Ovary (tissue), 3 donors: Measurements from ENCODE around the gene DCTN2.

ENCODE experiments used
- POLR2A ChIP-seq: fragments of 450-650 bp; IDR thresholded peaks from one replicate; pipeline ENCODE4 v1.6.1; 2017; ENCODE audit warnings: antibody characterized with exemption, mild to moderate bottlenecking, moderate library complexity
- TF ChIP-seq, protein P1 (sequence below), 3 donors: fragments of 450-650 bp in 2 of 3; fragments of 200-600 bp in 1 of 3; IDR thresholded peaks; one replicate each; pipeline versions ENCODE4 v1.5.1 to v1.8.0; 2016 to 2022; ENCODE audit warnings: antibody characterized with exemption in 3 of 3, mild to moderate bottlenecking in 1 of 3
- donor health status: DM: no; HTN: no; CAD: no.

- TF ChIP-seq POLR2A = no peak
- TF ChIP-seq, protein P1, sequence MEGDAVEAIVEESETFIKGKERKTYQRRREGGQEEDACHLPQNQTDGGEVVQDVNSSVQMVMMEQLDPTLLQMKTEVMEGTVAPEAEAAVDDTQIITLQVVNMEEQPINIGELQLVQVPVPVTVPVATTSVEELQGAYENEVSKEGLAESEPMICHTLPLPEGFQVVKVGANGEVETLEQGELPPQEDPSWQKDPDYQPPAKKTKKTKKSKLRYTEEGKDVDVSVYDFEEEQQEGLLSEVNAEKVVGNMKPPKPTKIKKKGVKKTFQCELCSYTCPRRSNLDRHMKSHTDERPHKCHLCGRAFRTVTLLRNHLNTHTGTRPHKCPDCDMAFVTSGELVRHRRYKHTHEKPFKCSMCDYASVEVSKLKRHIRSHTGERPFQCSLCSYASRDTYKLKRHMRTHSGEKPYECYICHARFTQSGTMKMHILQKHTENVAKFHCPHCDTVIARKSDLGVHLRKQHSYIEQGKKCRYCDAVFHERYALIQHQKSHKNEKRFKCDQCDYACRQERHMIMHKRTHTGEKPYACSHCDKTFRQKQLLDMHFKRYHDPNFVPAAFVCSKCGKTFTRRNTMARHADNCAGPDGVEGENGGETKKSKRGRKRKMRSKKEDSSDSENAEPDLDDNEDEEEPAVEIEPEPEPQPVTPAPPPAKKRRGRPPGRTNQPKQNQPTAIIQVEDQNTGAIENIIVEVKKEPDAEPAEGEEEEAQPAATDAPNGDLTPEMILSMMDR (IDR thresholded peaks at IDR 0.05) = no peak
Observed at GRCh38 chr12:57551637-57552305, 4.8 kb upstream of the DCTN2 start.
